ENCODE results near the gene DOCK2. TPM values are rescaled to one million over a fixed set of nuclear protein-coding genes. Genes with fewer than 3 reads are reported as not detected.

The DOCK2 gene
- total RNA-seq, 1 donor from 2014 or later = 6.5 TPM

GRCh38 chr5:169798438-169798837 lies 161.4 kb downstream of the DOCK2 start:
- H3K27me3 Mint-ChIP-seq (ENCODE audit: unreplicated experiment) = no peaks in the 10 kb centered on the region

GRCh38 chr5:169798906-169799660 lies 162.0 kb downstream of the DOCK2 start:
- no peak for DNase-seq (ENCODE audit: low spot score)
- Mint-ChIP-seq H3K36me3 (ENCODE audit: low read depth, unreplicated experiment) (no peaks in the 10 kb centered on the region), H3K4me3 (ENCODE audit: unreplicated experiment) (no peak overlapping the region), H3K27me3 (ENCODE audit: unreplicated experiment) (no peaks in the 10 kb centered on the region), H3K9me3 (ENCODE audit: unreplicated experiment) (no peaks in the 10 kb centered on the region), H3K4me1 (ENCODE audit: unreplicated experiment) (peaks cover 6% of the 10 kb centered on the region), H3K27ac (ENCODE audit: unreplicated experiment) (no peak overlapping the region)
- TF ChIP-seq CTCF (IDR thresholded peaks at IDR 0.05; ENCODE audit: unreplicated experiment) = no peak

More at GRCh38 chr5:169798438-169798837, 161.4 kb downstream of the DOCK2 start:
- H3K4me1 Mint-ChIP-seq (ENCODE audit: unreplicated experiment) = peaks cover 4% of the 10 kb centered on the region
- no peaks in the 10 kb centered on the region for H3K36me3 Mint-ChIP-seq (ENCODE audit: low read depth, unreplicated experiment)
- no peak for DNase-seq (ENCODE audit: low spot score)
- H3K4me3 Mint-ChIP-seq (ENCODE audit: unreplicated experiment) = no peak overlapping the region
- no peak for TF ChIP-seq CTCF (IDR thresholded peaks at IDR 0.05; ENCODE audit: unreplicated experiment)
- H3K27ac Mint-ChIP-seq (ENCODE audit: unreplicated experiment) = no peak overlapping the region
- H3K9me3 Mint-ChIP-seq (ENCODE audit: unreplicated experiment) = no peaks in the 10 kb centered on the region

- H3K4me1 Mint-ChIP-seq (ENCODE audit: unreplicated experiment) = peaks cover 6% of the 10 kb centered on the region
- H3K27ac Mint-ChIP-seq (ENCODE audit: unreplicated experiment) = no peak overlapping the region
- H3K36me3 Mint-ChIP-seq (ENCODE audit: low read depth, unreplicated experiment) = no peaks in the 10 kb centered on the region
- no peak for DNase-seq (ENCODE audit: low spot score)
- no peaks in the 10 kb centered on the region for H3K9me3 Mint-ChIP-seq (ENCODE audit: unreplicated experiment)
- no peak for TF ChIP-seq CTCF (IDR thresholded peaks at IDR 0.05; ENCODE audit: unreplicated experiment)
- no peak overlapping the region for H3K4me3 Mint-ChIP-seq (ENCODE audit: unreplicated experiment)
- no peaks in the 10 kb centered on the region for H3K27me3 Mint-ChIP-seq (ENCODE audit: unreplicated experiment)
These were observed 164.3 kb downstream of the DOCK2 start for GRCh38 chr5:169801324-169801777.

GRCh38 chr5:169801781-169802180 lies 164.7 kb downstream of the DOCK2 start:
- H3K4me1 Mint-ChIP-seq (ENCODE audit: unreplicated experiment) = peaks cover 6% of the 10 kb centered on the region
- no peaks in the 10 kb centered on the region for H3K9me3 Mint-ChIP-seq (ENCODE audit: unreplicated experiment)
- H3K36me3 Mint-ChIP-seq (ENCODE audit: low read depth, unreplicated experiment) = no peaks in the 10 kb centered on the region
- H3K27me3 Mint-ChIP-seq (ENCODE audit: unreplicated experiment) = no peaks in the 10 kb centered on the region
- DNase-seq (ENCODE audit: low spot score) = no peak
- no peak overlapping the region for H3K27ac Mint-ChIP-seq (ENCODE audit: unreplicated experiment)
- no peak for TF ChIP-seq CTCF (IDR thresholded peaks at IDR 0.05; ENCODE audit: unreplicated experiment)
- no peak overlapping the region for H3K4me3 Mint-ChIP-seq (ENCODE audit: unreplicated experiment)

Data from endothelial cell (in vitro differentiated cells).